Lower leg skin (tissue), 3 donors: ENCODE data around the gene ZNF410.

ENCODE experiments used
- CTCF ChIP-seq, 3 donors: fragments of 450-650 bp; IDR thresholded peaks; one replicate each; pipeline ENCODE4 v1.5.1; 2016; ENCODE audit warnings: antibody characterized with exemption in 3 of 3, mild to moderate bottlenecking in 3 of 3, moderate library complexity in 2 of 3
- POLR2A ChIP-seq, 2 donors: fragments of 450-650 bp; IDR thresholded peaks; one replicate each; pipeline ENCODE4 v1.6.1; 2016 to 2017; ENCODE audit warnings: antibody characterized with exemption in 2 of 2, mild to moderate bottlenecking in 1 of 2, moderate library complexity in 1 of 2

- TF ChIP-seq POLR2A (IDR thresholded peaks at IDR 0.05): no peak
- TF ChIP-seq CTCF (IDR thresholded peaks at IDR 0.05): no peak
Measured at GRCh38 chr14:73961192-73961591, 74.5 kb downstream of the ZNF410 start.
